Vagina (tissue), 2 donors: ENCODE results near the gene PALLD.

Experiments used
- CTCF ChIP-seq, 3 experiments: fragments of 450-650 bp in 2 of 3; fragments of 200-600 bp in 1 of 3; sonication (generic) in 1 of 3; IDR thresholded peaks; one replicate each; pipeline ENCODE4 v1.5.1; 2017 to 2019; ENCODE audit warnings: antibody characterized with exemption in 3 of 3, mild to moderate bottlenecking in 2 of 3, moderate library complexity in 2 of 3
- POLR2A ChIP-seq, 2 donors: fragments of 450-650 bp; IDR thresholded peaks; one replicate each; pipeline ENCODE4 v1.6.1; 2017; ENCODE audit warnings: antibody characterized with exemption in 2 of 2, mild to moderate bottlenecking in 2 of 2, moderate library complexity in 2 of 2
- POLR2AphosphoS5 ChIP-seq, 2 donors: sonication (generic); formaldehyde crosslinking; IDR thresholded peaks; one replicate each; pipeline ENCODE4 v1.9.0; 2017; ENCODE audit warnings: antibody characterized with exemption in 2 of 2, mild to moderate bottlenecking in 2 of 2, low read depth in 1 of 2; ENCODE audit not compliant: insufficient read depth in 1 of 2

DNA sequence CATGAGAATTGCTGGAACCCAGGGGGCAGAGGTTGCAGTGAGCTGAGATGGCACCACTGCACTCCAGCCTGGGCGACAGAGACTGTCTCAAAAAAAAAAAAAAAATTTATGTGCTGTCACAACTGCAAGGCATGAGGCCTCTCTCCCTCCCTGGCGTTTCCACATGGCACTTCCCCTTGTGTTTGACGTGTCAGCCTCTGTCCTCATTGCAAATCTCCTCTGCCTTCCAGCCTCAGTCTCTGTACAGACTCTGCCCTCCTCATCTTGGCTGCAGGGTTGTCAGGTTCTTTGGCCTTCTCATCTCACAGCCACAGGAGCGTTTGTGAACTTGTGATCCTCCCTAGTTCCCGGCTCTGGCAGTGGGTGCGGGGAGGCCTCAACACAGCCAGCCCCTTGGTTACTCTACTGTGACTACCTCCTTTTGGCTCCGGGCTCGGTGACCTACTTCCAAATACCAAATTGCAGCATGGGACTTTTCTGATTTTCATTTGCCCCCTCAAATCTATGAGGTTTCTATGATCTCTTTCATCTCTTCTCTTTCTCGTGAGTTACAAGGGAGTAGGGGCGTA is 263.2 kb downstream of the PALLD start:
- TF ChIP-seq CTCF (IDR thresholded peaks at IDR 0.05), result no peak
- no peak for TF ChIP-seq POLR2A (IDR thresholded peaks at IDR 0.05)
- no peak for TF ChIP-seq POLR2AphosphoS5 (IDR thresholded peaks at IDR 0.05; ENCODE audit: insufficient read depth in 1 of 2, low read depth in 1 of 2)
